ENCODE results near the gene EMX1.

GRCh38 chr2:72949642-72950041 is 32.3 kb downstream of the EMX1 start:
- TF ChIP-seq CTCF (conservative IDR thresholded peaks at IDR 0.05) (no peak), EZH2 (IDR thresholded peaks at IDR 0.05; ENCODE audit: low read depth) (no peak)
